ENCODE measurements around the gene LCORL.
"Not testable (repeated sequence)": the region's sequence is repeated elsewhere in the genome, so short reads cannot be mapped to it uniquely, and the experiment has no call there.

The LCORL gene

GRCh38 chr4:17867276-17867675, 154.3 kb downstream of the LCORL start:
- TF ChIP-seq CTCF (IDR thresholded peaks at IDR 0.05; ENCODE audit: low read depth, low read length): no peak
- no peak overlapping the region for H3K4me3 ChIP-seq (ENCODE audit: low read depth, low read length)

GRCh38 chr4:17866810-17867209, 154.7 kb downstream of the LCORL start:
- TF ChIP-seq CTCF (IDR thresholded peaks at IDR 0.05; ENCODE audit: low read depth, low read length): no peak

GRCh38 chr4:17865866-17866363, 155.6 kb downstream of the LCORL start:
- no peak for TF ChIP-seq CTCF (IDR thresholded peaks at IDR 0.05; ENCODE audit: low read depth, low read length)
- no peak overlapping the region for H3K4me3 ChIP-seq (ENCODE audit: low read depth, low read length)

More at GRCh38 chr4:17866810-17867209, 154.7 kb downstream of the LCORL start:
- H3K4me3 ChIP-seq (ENCODE audit: low read depth, low read length): no peak overlapping the region

GRCh38 chr4:17861906-17862305, 159.6 kb downstream of the LCORL start:
- not testable (repeated sequence) for H3K4me3 ChIP-seq (ENCODE audit: low read depth, low read length)

- no peak overlapping the region for H3K4me3 ChIP-seq (ENCODE audit: low read depth, low read length)
- TF ChIP-seq CTCF (IDR thresholded peaks at IDR 0.05; ENCODE audit: low read depth, low read length): no peak
These were observed 161.7 kb downstream of the LCORL start for GRCh38 chr4:17859793-17860406.

GRCh38 chr4:17854036-17854435, 167.5 kb downstream of the LCORL start:
- no peak for TF ChIP-seq CTCF (IDR thresholded peaks at IDR 0.05; ENCODE audit: low read depth, low read length)

GRCh38 chr4:17851959-17852358, 169.6 kb downstream of the LCORL start:
- no peak for TF ChIP-seq CTCF (IDR thresholded peaks at IDR 0.05; ENCODE audit: low read depth, low read length)
- H3K4me3 ChIP-seq (ENCODE audit: low read depth, low read length): no peak overlapping the region

More at GRCh38 chr4:17854036-17854435, 167.5 kb downstream of the LCORL start:
- no peak overlapping the region for H3K4me3 ChIP-seq (ENCODE audit: low read depth, low read length)

- not testable (repeated sequence) for H3K4me3 ChIP-seq (ENCODE audit: low read depth, low read length)
These were observed 171.3 kb downstream of the LCORL start for GRCh38 chr4:17850295-17850694.
